ENCODE results near the gene ZNF385B. TPM values are rescaled to one million over a fixed set of nuclear protein-coding genes. Genes with fewer than 3 reads are reported as not detected.

The ZNF385B gene
- polyA plus RNA-seq, 1 donor from 2014 or later: 0.31 TPM

DNA sequence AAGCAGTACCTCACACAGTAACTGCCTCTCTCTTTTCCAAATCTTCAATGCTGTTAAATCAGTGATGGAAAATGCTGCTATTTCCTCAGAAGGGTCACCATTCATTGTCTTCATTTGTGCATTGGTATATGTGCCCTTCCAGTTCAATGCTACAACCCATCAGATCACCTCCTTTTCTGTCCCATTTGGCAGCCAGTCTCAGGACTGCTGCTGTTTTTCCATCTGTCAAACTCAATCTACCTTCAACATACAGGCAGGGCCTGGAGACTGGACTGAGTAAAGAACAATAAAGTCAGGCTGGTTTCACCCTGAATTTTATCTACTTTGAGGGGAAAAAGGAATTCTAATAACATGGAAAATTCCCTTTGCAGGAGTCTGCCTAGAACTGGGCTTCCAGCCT lies 17.9 kb downstream of the ZNF385B start:
- Histone ChIP-seq H3K4me2 (ENCODE audit: low read length) (no peak overlapping the region), H3K27me3 (ENCODE audit: insufficient read depth, low read depth, low read length) (no peaks in the 10 kb centered on the region), H3K9me3 (ENCODE audit: low read length) (no peaks in the 10 kb centered on the region), H3K9me2 (ENCODE audit: insufficient read depth, low read length) (no peaks in the 10 kb centered on the region), H4K20me1 (ENCODE audit: insufficient read depth) (no peaks in the 10 kb centered on the region), H3K4me3 (ENCODE audit: low read length) (no peak overlapping the region), H3K79me2 (replicated peaks; ENCODE audit: insufficient read depth, low read length) (no peaks in the 10 kb centered on the region), H3K27ac (ENCODE audit: low read length) (no peak overlapping the region), H3K36me3 (ENCODE audit: insufficient read depth, low read length) (no peaks in the 10 kb centered on the region), H3F3A (ENCODE audit: insufficient read depth, low read length, poor library complexity, severe bottlenecking) (no peaks in the 10 kb centered on the region), H2AFZ (ENCODE audit: low read depth, low read length) (no peak overlapping the region), H3K9ac (ENCODE audit: low read length) (no peak overlapping the region)
- TF ChIP-seq RAD21 (conservative IDR thresholded peaks at IDR 0.05) (no peak), REST (IDR thresholded peaks at IDR 0.05; ENCODE audit: borderline replicate concordance) (no peak), CTCF (IDR thresholded peaks at IDR 0.05; ENCODE audit: poor library complexity, severe bottlenecking) (no peak), MXI1 (conservative IDR thresholded peaks at IDR 0.05; ENCODE audit: poor library complexity, severe bottlenecking) (no peak), SMC3 (conservative IDR thresholded peaks at IDR 0.05; ENCODE audit: poor library complexity) (no peak), POLR2AphosphoS5 (IDR thresholded peaks at IDR 0.05) (no peak), EZH2 (IDR thresholded peaks at IDR 0.05; ENCODE audit: borderline replicate concordance, insufficient read depth, low read length, poor library complexity, severe bottlenecking) (no peak), TAF1 (IDR thresholded peaks at IDR 0.05; ENCODE audit: low read depth) (no peak), EP300 (conservative IDR thresholded peaks at IDR 0.05; ENCODE audit: poor library complexity, severe bottlenecking) (no peak)

- H3K9me2 ChIP-seq (ENCODE audit: insufficient read depth, low read length): no peaks in the 10 kb centered on the region
- H4K20me1 ChIP-seq (ENCODE audit: insufficient read depth): no peaks in the 10 kb centered on the region
- no peaks in the 10 kb centered on the region for H3K27me3 ChIP-seq (ENCODE audit: insufficient read depth, low read depth, low read length)
- TF ChIP-seq RAD21 (conservative IDR thresholded peaks at IDR 0.05) (no peak), POLR2AphosphoS5 (IDR thresholded peaks at IDR 0.05) (no peak), EP300 (conservative IDR thresholded peaks at IDR 0.05; ENCODE audit: poor library complexity, severe bottlenecking) (no peak), EZH2 (IDR thresholded peaks at IDR 0.05; ENCODE audit: borderline replicate concordance, insufficient read depth, low read length, poor library complexity, severe bottlenecking) (no peak), TAF1 (IDR thresholded peaks at IDR 0.05; ENCODE audit: low read depth) (no peak), REST (IDR thresholded peaks at IDR 0.05; ENCODE audit: borderline replicate concordance) (no peak), SMC3 (conservative IDR thresholded peaks at IDR 0.05; ENCODE audit: poor library complexity) (no peak), CTCF (IDR thresholded peaks at IDR 0.05; ENCODE audit: poor library complexity, severe bottlenecking) (no peak), MXI1 (conservative IDR thresholded peaks at IDR 0.05; ENCODE audit: poor library complexity, severe bottlenecking) (no peak)
- H3K4me3 ChIP-seq (ENCODE audit: low read length): no peak overlapping the region
- no peaks in the 10 kb centered on the region for H3K79me2 ChIP-seq (replicated peaks; ENCODE audit: insufficient read depth, low read length)
- H3K27ac ChIP-seq (ENCODE audit: low read length): no peak overlapping the region
- no peak overlapping the region for H3K9ac ChIP-seq (ENCODE audit: low read length)
- H3F3A ChIP-seq (ENCODE audit: insufficient read depth, low read length, poor library complexity, severe bottlenecking): no peaks in the 10 kb centered on the region
- no peaks in the 10 kb centered on the region for H3K36me3 ChIP-seq (ENCODE audit: insufficient read depth, low read length)
- no peak overlapping the region for H2AFZ ChIP-seq (ENCODE audit: low read depth, low read length)
- no peak overlapping the region for H3K4me2 ChIP-seq (ENCODE audit: low read length)
- H3K9me3 ChIP-seq (ENCODE audit: low read length): no peaks in the 10 kb centered on the region
Observed at GRCh38 chr2:179842498-179843153, 18.8 kb downstream of the ZNF385B start.

All from neural cell (in vitro differentiated cells).